Duodenal mucosa (tissue), 2 donors: ENCODE measurements around the gene BCL6.
A peak's percentile ranks its signal among the peaks of the same experiment; 100 is the strongest.

Source experiments
- H3K27ac ChIP-seq: one replicate; pipeline ENCODE4 v1.7.0; 2013; ENCODE audit warnings: low read depth, low read length
- H3K27me3 ChIP-seq, 2 donors: one replicate each; pipeline ENCODE4 v1.7.0; 2013; ENCODE audit warnings: low read length in 2 of 2, control low read depth in 1 of 2; ENCODE audit not compliant: insufficient read depth in 2 of 2, control insufficient read depth in 1 of 2
- H3K36me3 ChIP-seq, 2 donors: one replicate each; pipeline ENCODE4 v1.7.0; 2013; ENCODE audit warnings: low read length in 2 of 2, control low read depth in 1 of 2; ENCODE audit not compliant: insufficient read depth in 2 of 2, control insufficient read depth in 1 of 2
- H3K4me1 ChIP-seq, 2 donors: one replicate each; pipeline ENCODE4 v1.7.0; 2013; ENCODE audit warnings: low read length in 2 of 2, control low read depth in 1 of 2; ENCODE audit not compliant: insufficient read depth in 2 of 2, control insufficient read depth in 1 of 2
- H3K4me3 ChIP-seq, 2 donors: one replicate each; pipeline ENCODE4 v1.7.0; 2013; ENCODE audit warnings: low read length in 2 of 2, low read depth in 1 of 2
- H3K9ac ChIP-seq, 2 donors: one replicate each; pipeline ENCODE4 v1.7.0; 2013; ENCODE audit warnings: low read length in 2 of 2, low read depth in 1 of 2
- H3K9me3 ChIP-seq, 2 donors: one replicate each; pipeline ENCODE4 v1.7.0; 2013; ENCODE audit warnings: low read length in 2 of 2, control low read depth in 1 of 2; ENCODE audit not compliant: control insufficient read depth in 1 of 2

Gene BCL6

DNA sequence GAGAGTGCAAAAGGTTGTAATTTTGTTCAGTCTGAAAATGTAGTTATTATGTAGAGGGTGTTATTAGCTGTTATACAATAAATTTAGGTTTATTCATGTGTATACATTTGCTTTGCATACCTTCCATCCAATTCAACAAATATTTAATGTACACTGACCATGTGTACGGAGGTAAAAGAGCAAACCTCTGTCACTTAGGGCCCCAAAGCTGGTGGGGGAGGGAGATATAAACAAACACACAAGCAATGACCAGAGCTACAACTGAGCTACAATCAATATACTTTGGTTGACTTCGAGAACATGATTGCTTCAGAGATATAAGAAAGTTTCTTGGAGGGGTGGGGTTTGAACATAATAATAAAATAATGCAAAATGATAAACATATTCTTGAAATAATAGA lies 17.5 kb upstream of the BCL6 start:
- Histone ChIP-seq H3K27me3 (no peaks in the 10 kb centered on the region), H3K36me3 (no peaks in the 10 kb centered on the region), H3K4me1 (peaks cover 0 to 6% of the 10 kb centered on the region in 2 donors), H3K9me3 (no peaks in the 10 kb centered on the region), H3K27ac (no peak overlapping the region), H3K9ac (no peak overlapping the region), H3K4me3 (no peak overlapping the region)

DNA sequence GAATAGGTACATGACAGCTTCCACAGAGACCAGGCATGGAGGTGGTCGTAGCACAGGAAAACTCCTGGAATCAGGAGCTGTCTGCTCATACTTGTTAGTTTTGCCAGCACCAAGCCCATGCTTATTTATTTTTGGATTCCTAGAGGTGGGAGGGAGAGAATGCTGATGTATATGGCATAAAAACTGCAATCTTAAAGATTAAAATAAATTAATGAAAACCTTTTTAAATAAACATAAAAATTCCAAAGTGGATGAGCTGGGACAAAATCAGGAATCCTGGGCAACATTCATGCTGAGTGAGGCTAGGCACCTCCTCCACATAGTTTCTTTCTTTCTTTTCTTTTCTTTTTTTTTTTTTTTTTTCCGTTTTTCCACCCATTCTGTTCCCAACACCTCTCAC lies 14.3 kb upstream of the BCL6 start:
- Histone ChIP-seq H3K36me3 (no peaks in the 10 kb centered on the region), H3K9ac (no peak overlapping the region), H3K27me3 (no peaks in the 10 kb centered on the region), H3K4me1 (peaks cover 0 to 6% of the 10 kb centered on the region in 2 donors), H3K27ac (no peak overlapping the region), H3K9me3 (no peaks in the 10 kb centered on the region), H3K4me3 (no peak overlapping the region)

DNA sequence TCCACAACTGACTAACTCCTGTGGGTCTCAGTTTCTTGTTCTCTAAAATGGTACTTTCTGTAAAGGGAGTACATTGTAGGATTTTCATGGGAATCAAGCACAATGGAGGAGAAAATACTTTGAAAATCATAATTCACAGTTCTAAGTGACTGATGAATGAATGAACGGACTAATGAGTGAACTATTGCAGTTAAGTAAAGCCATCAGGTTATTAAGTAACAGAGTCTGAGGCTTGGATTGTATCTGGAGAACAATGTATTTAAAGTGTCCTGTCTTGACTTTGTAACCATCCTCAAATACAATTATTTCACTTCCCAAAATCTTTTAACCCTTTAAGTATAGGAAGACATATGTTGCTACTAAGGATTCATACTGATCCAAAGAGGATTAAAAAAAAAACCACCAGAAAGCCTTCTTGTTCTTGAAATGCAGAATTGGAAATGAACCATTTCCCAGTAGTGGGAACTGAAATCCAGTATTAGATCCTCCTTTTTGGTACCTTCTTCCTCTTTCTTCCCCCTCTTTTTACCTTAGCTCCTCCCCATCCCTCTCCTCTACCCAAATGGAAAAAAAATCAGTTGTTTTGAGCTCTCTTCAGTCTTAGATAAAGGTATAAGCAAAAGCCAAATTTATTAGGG lies 13.2 kb upstream of the BCL6 start:
- H3K27ac ChIP-seq, result no peak overlapping the region
- H3K36me3 ChIP-seq, result no peaks in the 10 kb centered on the region
- no peaks in the 10 kb centered on the region for H3K27me3 ChIP-seq
- no peak overlapping the region for H3K9ac ChIP-seq
- H3K4me3 ChIP-seq, result no peak overlapping the region
- H3K4me1 ChIP-seq, result peaks cover 0 to 6% of the 10 kb centered on the region in 2 donors
- H3K9me3 ChIP-seq, result no peaks in the 10 kb centered on the region

GRCh38 chr3:187753516-187753915 lies 8.2 kb upstream of the BCL6 start:
- H3K9ac ChIP-seq, result no peak overlapping the region
- no peaks in the 10 kb centered on the region for H3K36me3 ChIP-seq
- no peak overlapping the region for H3K4me3 ChIP-seq
- peaks cover 29 to 35% of the 10 kb centered on the region in 2 donors for H3K4me1 ChIP-seq
- H3K27ac ChIP-seq, result no peak overlapping the region
- no peaks in the 10 kb centered on the region for H3K9me3 ChIP-seq
- no peaks in the 10 kb centered on the region for H3K27me3 ChIP-seq

- Histone ChIP-seq H3K9me3 (no peaks in the 10 kb centered on the region), H3K9ac (peak overlapping the region; percentile 48 to 55), H3K36me3 (no peaks in the 10 kb centered on the region)
These were observed 5.3 kb upstream of the BCL6 start for GRCh38 chr3:187750513-187751123.

GRCh38 chr3:187750006-187750512 lies 4.8 kb upstream of the BCL6 start:
- Histone ChIP-seq H3K27ac (peak overlapping the region; percentile 73), H3K27me3 (no peaks in the 10 kb centered on the region), H3K4me1 (peaks cover 33 to 37% of the 10 kb centered on the region in 2 donors), H3K9me3 (no peaks in the 10 kb centered on the region), H3K9ac (peak overlapping the region; percentile 48 to 55), H3K36me3 (no peaks in the 10 kb centered on the region), H3K4me3 (peak overlapping the region; percentile 64 to 73)

More at GRCh38 chr3:187750513-187751123, 5.3 kb upstream of the BCL6 start:
- Histone ChIP-seq H3K27ac (peak overlapping the region; percentile 73), H3K4me1 (peaks cover 33 to 37% of the 10 kb centered on the region in 2 donors), H3K4me3 (peak overlapping the region; percentile 64 to 73), H3K27me3 (no peaks in the 10 kb centered on the region)

DNA sequence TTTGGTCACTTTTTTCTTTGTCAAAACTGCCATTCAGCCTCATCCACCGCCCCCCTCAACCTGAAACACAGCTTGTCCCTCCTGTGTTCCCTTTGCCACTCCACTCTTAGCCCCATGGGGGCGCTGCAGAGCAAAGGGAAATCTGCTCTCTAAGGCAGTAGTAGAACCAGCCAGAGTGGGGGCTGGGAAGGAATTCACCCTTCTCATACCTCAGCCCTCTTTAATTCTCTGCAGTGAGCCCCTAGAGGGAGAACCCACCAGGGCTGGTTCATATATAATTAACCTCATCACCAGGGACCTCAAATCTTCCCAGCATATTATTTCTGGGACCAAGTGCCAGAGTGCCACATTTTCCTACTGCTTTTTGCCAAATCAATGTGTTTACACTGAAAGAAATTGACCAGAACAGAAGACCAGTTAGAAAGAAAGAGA lies 2.8 kb upstream of the BCL6 start:
- H3K36me3 ChIP-seq, result no peaks in the 10 kb centered on the region
- H3K9me3 ChIP-seq, result no peaks in the 10 kb centered on the region
- H3K27me3 ChIP-seq, result no peaks in the 10 kb centered on the region
- peaks cover 33 to 37% of the 10 kb centered on the region in 2 donors for H3K4me1 ChIP-seq
- H3K27ac ChIP-seq, result no peak overlapping the region
- H3K9ac ChIP-seq, result no peak overlapping the region
- H3K4me3 ChIP-seq, result no peak overlapping the region

- Histone ChIP-seq H3K27me3 (no peaks in the 10 kb centered on the region), H3K27ac (no peak overlapping the region), H3K9me3 (no peaks in the 10 kb centered on the region), H3K4me1 (peaks cover 33 to 41% of the 10 kb centered on the region in 2 donors), H3K9ac (no peak overlapping the region), H3K4me3 (no peak overlapping the region), H3K36me3 (no peaks in the 10 kb centered on the region)
These were observed 2.2 kb upstream of the BCL6 start for GRCh38 chr3:187747506-187747905.

DNA sequence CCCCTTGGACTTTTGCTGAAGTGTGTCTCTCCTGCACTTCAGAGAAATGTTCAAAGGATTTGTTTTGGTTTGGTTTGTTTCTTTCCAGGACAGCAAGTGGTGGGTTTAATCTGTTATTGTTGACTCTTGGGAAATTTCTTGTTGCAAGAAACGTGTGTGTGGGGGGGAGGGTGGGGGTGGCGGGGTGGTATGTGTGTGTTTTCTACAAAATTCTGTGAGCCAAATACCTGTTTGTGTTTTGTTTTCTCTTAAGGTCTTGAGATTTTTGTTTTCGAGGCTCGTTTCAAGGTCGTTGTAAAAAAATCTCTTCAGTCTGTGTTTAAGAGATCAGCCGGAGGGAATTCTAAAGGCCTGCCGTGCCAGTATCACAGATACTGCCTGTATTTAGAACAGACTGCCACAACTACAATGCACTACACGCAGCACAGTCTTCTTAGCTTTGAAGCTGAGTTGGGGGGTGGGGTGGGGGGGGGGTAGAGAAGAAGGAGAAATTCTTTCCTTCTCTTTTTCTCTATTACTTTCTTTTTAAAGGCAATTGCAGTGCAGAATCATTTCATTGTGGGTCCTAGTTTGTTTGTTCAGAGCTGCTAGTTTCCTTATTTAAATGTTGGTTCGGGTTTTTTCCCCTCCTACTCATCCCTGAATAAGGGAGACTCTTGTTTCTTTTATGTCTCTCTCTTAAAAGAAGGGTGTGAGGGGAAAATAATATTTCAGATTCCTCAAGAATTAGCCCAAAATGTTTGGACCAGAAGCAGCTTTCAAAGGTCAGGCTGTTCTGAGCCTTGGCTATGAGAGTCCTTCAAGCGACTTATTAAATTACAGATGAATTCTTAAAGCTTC lies 1.4 kb upstream of the BCL6 start:
- peak overlapping the region in 1 of 2 donors; percentile 72 for H3K9ac ChIP-seq
- peak overlapping the region; percentile 70 to 93 for H3K4me3 ChIP-seq

GRCh38 chr3:187746059-187746441 lies 782 bp upstream of the BCL6 start:
- H3K27ac ChIP-seq, result peak overlapping the region; percentile 99
- H3K36me3 ChIP-seq, result no peaks in the 10 kb centered on the region
- H3K4me3 ChIP-seq, result peak overlapping the region; percentile 70 to 93
- no peaks in the 10 kb centered on the region for H3K9me3 ChIP-seq
- no peaks in the 10 kb centered on the region for H3K27me3 ChIP-seq
- H3K4me1 ChIP-seq, result peaks cover 39 to 40% of the 10 kb centered on the region in 2 donors
- H3K9ac ChIP-seq, result peak overlapping the region; percentile 72 to 78

More for the DNA sequence above, 1.4 kb upstream of the BCL6 start:
- H3K36me3 ChIP-seq, result no peaks in the 10 kb centered on the region
- no peaks in the 10 kb centered on the region for H3K27me3 ChIP-seq
- peak overlapping the region; percentile 99 for H3K27ac ChIP-seq
- H3K9me3 ChIP-seq, result no peaks in the 10 kb centered on the region
- peaks cover 39 to 45% of the 10 kb centered on the region in 2 donors for H3K4me1 ChIP-seq
